NCI-H774 (cell line): ENCODE measurements around the gene CRTC1.

Experiments used
- DNase-seq: peaks from one replicate; lab custom pipeline; 2025; lab: John Stamatoyannopoulos, UW

The CRTC1 gene

GRCh38 chr19:18784786-18785120, 101.3 kb downstream of the CRTC1 start:
- no peak for DNase-seq

GRCh38 chr19:18785179-18786124, 102.0 kb downstream of the CRTC1 start:
- peak; percentile 60 for DNase-seq

DNA sequence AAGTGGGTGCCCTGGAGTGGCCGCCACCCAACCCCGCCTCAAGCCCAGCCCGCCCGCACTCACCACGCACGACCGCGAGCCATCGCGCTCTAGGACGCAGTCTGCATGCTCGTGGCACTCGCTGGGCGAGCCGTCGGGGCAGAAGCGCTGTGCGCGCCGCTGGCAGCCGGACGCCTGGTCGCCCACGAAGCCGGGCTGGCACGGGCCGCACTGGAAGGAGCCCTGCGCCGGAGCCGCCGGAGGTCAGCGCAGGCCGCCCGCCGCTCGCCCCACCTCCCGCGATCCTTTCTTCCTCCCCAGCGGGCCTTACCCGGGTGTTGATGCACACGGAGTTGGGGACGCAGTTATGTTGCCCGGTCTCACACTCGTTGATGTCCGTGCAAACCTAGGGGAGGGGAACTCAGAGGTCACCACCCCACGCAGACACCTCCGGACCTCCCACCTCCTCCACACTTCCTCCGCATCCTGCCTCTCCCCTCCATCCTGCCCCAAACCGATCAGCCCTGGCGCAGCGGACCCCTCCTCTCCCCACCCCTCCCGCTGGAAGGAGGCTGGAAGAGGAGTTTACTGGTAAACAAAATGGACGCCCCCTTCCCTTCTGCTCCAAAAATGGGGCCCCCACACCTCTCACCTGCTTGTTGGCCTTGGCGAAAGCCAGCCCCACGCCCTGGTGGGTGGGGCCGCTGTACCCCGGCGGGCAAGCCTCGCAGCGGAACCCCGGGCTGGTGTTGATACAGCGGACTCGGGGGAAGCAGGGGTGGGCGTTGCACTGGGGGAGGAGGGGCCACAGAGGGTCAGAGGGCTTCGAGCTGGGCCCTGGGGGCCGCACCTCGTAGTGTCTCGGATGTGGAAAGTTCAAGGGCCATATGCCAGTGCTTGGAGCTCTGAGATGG, 105.3 kb downstream of the CRTC1 start:
- DNase-seq = no peak

- no peak for DNase-seq
These were observed 106.0 kb downstream of the CRTC1 start for GRCh38 chr19:18789422-18789869.

DNA sequence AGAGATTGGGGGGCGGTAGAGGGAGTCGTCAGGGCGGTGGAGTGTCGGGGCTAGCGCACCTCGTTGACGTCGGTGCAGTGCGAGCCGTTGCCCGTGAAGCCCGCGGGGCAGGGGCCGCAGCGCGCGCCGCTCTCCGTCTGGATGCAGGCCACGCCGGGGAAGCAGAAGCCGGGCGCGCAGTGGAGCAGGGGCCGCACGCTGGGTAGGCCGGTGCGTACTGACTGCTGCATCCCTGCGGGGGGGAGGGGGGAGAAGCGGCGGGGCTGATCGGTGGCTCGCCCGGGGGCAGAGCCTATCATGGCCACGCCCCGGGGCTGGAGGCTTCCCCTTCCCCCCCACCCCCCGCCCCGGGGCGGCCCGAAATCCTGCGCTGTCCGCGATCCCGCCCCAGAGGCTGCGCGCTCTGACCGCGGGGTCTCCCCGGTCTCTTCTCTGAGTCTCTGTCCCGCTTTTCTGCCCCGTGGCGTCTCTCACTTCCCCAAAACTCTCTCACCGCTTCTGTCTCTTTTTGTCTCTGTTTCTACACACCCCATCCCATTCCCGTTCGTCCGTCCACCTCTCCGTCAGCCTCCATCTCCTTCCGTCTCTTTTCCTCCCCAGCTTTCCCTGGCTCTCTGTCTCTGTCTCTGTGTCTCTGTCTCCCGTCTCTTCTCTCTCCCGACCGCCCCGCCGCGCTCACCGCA, 106.5 kb downstream of the CRTC1 start:
- DNase-seq = no peak

DNA sequence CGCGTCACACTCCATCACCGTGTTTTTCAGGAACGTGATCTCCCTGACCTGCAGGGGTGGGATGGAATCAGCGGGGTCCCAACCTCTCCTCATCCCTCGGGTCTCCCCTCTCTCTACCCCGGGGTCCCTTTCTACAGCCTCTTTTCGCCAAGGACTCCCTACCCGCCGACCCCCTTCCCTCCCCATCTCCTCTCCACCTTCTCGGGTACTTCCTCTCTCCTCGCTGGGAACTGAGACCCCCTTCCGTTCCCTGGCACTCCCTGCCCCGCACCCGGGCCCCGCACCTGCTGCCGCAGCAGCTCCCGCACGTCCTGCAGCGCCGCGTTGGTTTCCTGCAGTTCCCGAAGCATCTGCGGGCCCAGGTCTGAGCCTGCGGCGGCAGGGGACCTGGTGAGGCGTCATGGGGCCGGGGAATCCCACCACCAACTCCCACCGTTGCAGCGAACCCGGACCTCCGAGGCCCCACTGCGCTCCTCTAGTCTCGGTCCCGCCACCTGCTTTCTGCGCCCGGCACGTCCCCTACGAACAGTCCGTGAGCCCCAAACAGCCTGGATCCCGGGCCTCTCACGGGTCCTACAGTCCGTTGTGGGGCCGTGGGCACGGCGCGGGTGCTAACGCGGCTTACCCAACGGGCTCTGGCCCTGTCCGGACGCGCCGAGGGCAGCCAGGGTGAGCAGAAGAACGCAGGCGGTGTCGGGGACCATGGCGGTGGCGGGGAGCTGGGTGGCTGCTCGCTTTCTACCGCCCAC, 107.3 kb downstream of the CRTC1 start, which contains the start of gene COMP:
COMP (minus strand) TSS at position 740 of the 749 bp plus-strand sequence; CDS start at position 704, 36 bp downstream.
- DNase-seq = no peak

GRCh38 chr19:18791315-18791678, 107.8 kb downstream of the CRTC1 start:
- DNase-seq = no peak

- no peak for DNase-seq
These were observed 109.2 kb downstream of the CRTC1 start for GRCh38 chr19:18792661-18793060.

GRCh38 chr19:18793144-18794028, 109.9 kb downstream of the CRTC1 start:
- no peak for DNase-seq

DNA sequence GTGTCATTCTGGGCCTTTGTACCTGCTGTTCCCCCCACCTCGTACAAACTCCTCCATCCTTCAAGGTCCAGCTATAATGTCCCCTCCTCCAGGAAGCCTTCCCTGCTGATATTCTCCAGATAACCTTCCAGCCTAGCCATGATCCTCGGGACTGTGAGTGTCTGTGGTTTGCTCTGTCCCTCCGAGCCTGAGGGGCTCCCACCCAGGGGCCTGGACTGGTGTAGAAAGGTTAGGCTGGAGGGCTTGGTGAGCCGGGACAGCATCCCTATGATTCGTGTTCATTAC, 110.5 kb downstream of the CRTC1 start:
- DNase-seq = no peak

DNA sequence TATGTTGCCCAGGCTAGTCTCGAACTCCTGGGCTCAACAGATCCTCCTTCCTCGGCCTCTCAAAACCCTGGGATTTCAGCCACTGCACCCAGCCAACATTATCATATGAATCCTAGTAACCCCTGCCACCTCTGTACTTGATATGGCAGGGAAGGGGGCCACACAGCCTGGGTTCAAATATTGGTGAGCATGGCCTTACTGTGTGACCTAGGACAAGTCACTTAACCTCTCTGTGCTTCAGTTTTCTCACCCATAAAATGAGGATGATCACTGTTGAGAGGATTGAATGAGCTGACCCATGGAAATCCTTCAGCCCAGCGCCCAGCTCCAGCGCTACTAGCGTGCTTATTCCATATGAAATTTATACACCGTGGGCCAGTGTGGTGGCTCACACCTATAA, 111.2 kb downstream of the CRTC1 start:
- DNase-seq = no peak

DNA sequence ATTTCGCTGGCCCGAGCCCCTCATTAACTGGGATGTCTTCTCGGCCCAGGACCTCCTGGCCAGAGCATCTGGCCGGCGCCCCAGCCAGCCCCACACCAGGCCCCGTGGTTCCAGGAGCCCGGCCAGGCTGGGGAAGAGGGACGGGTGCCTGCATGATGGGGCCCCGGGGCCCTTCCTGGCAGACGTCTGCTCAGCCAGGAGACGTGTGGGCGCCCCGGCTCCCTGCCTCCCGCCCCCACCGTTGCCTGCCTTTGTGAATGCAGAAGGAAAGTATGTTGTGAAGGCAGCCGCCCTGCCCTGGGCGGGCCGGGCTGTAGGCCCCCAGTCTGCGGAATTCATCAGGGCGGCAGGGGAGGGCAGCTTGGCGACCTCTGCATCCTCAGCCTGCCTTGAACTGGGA, 112.1 kb downstream of the CRTC1 start:
- DNase-seq = no peak

DNA sequence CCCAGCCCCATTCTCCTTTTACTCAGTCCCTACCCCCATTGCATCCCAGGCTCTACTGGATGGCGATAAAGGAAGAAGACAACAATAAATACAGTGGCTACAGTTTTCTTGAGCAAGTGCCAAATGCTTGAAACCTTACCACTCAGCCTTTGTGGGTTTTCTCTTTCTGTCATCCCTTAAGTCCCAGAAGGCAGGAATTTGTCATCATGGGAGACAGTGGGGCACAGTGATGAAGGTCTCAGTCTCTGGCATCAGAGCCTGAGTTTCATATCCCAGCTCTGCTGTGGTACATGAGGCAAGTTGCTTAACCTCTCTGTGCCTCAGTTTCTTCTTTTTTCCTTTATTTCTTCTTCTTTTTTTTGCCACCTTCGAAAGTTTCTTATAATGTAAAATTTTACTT, 112.8 kb downstream of the CRTC1 start:
- no peak for DNase-seq

GRCh38 chr19:18798384-18799352, 115.2 kb downstream of the CRTC1 start:
- peak; percentile 10 for DNase-seq

GRCh38 chr19:18799389-18799970, 116.0 kb downstream of the CRTC1 start:
- DNase-seq = no peak

DNA sequence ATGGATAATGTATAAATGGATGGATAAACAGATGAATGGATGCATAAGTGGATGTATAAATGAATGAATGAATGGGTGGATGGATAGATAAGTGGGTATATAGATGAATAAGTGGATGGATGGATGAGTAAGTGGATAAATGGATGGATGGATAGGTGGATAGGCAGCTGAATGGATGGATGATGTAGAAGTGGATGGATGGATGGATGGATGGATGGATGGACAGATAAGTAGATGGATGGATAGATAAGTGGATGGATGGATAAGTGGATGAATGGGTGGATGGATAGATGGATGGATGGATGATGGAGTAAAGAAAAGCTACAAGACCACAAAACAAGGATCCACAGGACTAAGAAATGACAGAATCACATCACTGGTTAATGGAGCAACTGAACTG, 116.6 kb downstream of the CRTC1 start:
- DNase-seq = no peak

DNA sequence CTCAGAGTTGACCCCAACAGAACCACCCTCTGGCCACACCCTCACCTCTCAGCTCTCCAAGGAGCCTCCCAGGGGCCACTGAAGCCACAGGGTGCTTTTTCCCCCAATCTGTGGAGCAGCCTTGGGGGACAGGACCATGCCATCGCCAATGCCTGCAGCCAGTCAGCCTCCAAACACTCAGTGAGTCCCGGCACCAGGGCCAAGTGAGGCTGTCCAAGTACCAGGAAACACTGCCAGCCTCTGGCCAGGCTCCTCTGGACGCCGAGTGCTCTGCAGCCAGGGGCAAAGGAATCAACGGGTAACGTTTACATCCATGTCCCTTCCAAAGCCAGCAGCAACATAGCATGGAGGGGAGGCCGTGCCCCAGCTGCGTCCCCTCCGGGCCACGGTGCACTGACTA, 117.2 kb downstream of the CRTC1 start:
- DNase-seq = no peak

DNA sequence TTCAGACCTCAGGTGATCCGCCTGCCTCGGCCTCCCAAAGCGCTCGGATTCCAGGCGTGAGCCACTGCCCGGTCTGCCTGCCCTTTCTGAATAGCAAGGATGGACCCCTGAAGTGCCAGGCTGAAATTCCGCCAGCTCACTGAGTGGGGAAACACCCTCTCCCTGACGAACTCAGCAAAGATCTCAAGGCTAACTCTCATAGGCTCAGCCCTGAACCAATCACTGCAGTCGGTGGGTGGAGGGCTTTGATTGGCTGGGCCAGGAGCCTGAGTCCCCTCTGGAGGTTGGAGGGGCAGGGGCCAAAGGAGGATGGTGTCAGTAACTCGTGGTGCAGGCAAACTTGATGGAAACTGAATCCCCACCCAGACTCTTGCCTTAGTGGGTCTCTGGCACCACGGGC, 118.9 kb downstream of the CRTC1 start:
- no peak for DNase-seq

DNA sequence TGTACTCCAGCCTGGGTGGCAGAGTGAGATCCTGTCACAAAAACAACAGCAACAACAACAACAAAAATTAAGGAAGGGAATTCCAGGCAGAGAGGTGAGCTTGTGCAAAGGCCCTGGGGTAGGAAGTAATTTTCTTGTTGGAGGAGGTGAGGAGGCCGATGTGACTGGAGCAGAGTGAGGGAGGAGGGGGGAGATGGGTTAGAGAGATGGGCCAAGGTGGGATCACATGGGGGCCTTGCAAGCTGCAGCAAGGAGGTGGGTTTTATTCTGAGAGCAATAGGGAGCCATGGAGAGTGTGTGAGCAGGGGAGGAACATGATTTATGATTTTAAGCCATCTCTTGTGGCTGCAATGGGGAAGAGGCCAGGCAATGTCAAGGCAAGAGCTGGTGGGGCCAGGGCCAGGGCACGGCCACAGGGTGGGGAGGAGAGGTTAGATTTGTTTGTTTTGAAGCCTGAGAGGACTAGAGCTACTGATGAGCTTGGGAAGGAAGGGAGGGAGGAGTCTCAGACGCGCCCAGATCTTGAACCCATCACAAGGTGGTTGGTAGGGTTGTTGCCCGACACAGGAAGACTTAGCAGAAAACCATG, 120.2 kb downstream of the CRTC1 start:
- DNase-seq = no peak
